Type B pancreatic cell (in vitro differentiated cells): ENCODE results near the gene FAM131A. TPM values are rescaled to one million over a fixed set of nuclear protein-coding genes. Genes with fewer than 3 reads are reported as not detected.

Source experiments
- DNase-seq: peaks from one replicate; pipeline ENCODE4 v3.0.0; 2021; ENCODE audit warnings: mixed read lengths; ENCODE audit not compliant: unreplicated experiment; ENCODE audit errors: extremely low spot score
- H3K27ac Mint-ChIP-seq: 2 replicates; pipeline ENCODE4 v1.8.0; 2021; ENCODE audit warnings: mild to moderate bottlenecking, mixed read lengths
- H3K27me3 Mint-ChIP-seq: 2 replicates; pipeline ENCODE4 v1.8.0; 2021; ENCODE audit warnings: mixed read lengths
- H3K36me3 Mint-ChIP-seq: 2 replicates; pipeline ENCODE4 v1.8.0; 2021; ENCODE audit warnings: mixed read lengths
- H3K4me1 Mint-ChIP-seq: one replicate; pipeline ENCODE4 v1.8.0; 2021; ENCODE audit warnings: mixed read lengths; ENCODE audit not compliant: unreplicated experiment
- H3K4me3 Mint-ChIP-seq: 2 replicates; pipeline ENCODE4 v1.8.0; 2021; ENCODE audit warnings: mild to moderate bottlenecking, mixed read lengths
- H3K9me3 Mint-ChIP-seq: 2 replicates; pipeline ENCODE4 v1.8.0; 2021; ENCODE audit warnings: mixed read lengths
- total RNA-seq: library from RNA; stranded (reverse); gene quantifications from 2 replicates; pipeline ENCODE4 v1.2.1, GENCODE V29; 2021; ENCODE audit warnings: low replicate concordance
- TF ChIP-seq, protein P1 (sequence below): fragments of 200-600 bp; sonication (generic); conservative IDR thresholded peaks from 2 replicates; pipeline ENCODE4 v1.5.0; 2021; ENCODE audit warnings: antibody characterized with exemption, mild to moderate bottlenecking

The FAM131A gene
- total RNA-seq, 1 donor from 2014 or later = 18.3 TPM

DNA sequence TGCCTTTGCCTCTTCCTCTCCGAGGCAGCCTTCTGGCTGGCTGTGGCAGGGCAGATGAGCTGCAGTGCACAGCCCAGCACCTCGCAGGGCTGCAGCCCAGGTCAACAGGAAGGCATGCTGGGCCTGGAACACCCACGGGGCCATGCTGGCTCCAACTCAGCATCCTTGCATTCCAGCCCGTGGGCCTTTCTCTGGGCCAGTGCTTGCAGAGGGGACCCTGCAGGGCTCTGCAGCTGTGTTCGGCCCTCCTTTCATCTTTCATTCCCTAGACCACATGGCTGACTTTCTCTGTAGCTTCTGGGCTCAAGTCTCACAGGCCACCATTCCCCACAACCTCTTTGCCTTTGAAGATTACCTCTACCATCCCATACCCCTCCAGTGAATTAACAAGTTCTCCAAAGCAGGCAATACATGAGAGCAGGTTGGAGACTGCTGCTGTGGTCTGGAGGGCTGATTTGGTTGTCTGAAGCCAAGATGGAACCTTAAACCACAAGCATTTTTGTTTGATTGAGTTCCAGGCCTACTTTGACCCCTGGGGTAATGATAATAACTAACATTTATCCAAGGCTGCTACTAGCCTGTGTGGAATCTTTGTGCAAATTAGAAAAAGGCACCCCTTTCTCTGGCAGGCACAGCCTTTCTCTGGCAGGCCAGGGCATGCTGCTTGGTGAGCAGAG, 5.9 kb downstream of the FAM131A start:
- DNase-seq = no peak
- H3K4me1 Mint-ChIP-seq = peaks cover 38% of the 10 kb centered on the region
- H3K9me3 Mint-ChIP-seq = no peaks in the 10 kb centered on the region
- H3K36me3 Mint-ChIP-seq = peaks cover 15% of the 10 kb centered on the region
- H3K4me3 Mint-ChIP-seq = no peak overlapping the region
- TF ChIP-seq, protein P1, sequence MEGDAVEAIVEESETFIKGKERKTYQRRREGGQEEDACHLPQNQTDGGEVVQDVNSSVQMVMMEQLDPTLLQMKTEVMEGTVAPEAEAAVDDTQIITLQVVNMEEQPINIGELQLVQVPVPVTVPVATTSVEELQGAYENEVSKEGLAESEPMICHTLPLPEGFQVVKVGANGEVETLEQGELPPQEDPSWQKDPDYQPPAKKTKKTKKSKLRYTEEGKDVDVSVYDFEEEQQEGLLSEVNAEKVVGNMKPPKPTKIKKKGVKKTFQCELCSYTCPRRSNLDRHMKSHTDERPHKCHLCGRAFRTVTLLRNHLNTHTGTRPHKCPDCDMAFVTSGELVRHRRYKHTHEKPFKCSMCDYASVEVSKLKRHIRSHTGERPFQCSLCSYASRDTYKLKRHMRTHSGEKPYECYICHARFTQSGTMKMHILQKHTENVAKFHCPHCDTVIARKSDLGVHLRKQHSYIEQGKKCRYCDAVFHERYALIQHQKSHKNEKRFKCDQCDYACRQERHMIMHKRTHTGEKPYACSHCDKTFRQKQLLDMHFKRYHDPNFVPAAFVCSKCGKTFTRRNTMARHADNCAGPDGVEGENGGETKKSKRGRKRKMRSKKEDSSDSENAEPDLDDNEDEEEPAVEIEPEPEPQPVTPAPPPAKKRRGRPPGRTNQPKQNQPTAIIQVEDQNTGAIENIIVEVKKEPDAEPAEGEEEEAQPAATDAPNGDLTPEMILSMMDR = no peak
- no peak overlapping the region for H3K27ac Mint-ChIP-seq
- no peaks in the 10 kb centered on the region for H3K27me3 Mint-ChIP-seq

- TF ChIP-seq, protein P1 = no peak
- Mint-ChIP-seq H3K9me3 (no peaks in the 10 kb centered on the region), H3K36me3 (peaks cover 15% of the 10 kb centered on the region), H3K4me3 (no peak overlapping the region), H3K27ac (no peak overlapping the region), H3K27me3 (no peaks in the 10 kb centered on the region), H3K4me1 (peaks cover 39% of the 10 kb centered on the region)
- DNase-seq = no peak
Measured at GRCh38 chr3:184344579-184345316, 7.3 kb downstream of the FAM131A start.

DNA sequence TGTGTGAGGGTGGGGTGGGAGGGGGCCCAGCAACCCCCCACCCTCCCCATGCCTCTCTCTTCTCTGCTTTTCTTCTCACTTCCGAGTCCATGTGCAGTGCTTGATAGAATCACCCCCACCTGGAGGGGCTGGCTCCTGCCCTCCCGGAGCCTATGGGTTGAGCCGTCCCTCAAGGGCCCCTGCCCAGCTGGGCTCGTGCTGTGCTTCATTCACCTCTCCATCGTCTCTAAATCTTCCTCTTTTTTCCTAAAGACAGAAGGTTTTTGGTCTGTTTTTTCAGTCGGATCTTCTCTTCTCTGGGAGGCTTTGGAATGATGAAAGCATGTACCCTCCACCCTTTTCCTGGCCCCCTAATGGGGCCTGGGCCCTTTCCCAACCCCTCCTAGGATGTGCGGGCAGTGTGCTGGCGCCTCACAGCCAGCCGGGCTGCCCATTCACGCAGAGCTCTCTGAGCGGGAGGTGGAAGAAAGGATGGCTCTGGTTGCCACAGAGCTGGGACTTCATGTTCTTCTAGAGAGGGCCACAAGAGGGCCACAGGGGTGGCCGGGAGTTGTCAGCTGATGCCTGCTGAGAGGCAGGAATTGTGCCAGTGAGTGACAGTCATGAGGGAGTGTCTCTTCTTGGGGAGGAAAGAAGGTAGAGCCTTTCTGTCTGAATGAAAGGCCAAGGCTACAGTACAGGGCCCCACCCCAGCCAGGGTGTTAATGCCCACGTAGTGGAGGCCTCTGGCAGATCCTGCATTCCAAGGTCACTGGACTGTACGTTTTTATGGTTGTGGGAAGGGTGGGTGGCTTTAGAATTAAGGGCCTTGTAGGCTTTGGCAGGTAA, 8.1 kb downstream of the FAM131A start:
- DNase-seq = no peak
- Mint-ChIP-seq H3K27me3 (no peaks in the 10 kb centered on the region), H3K36me3 (peaks cover 15% of the 10 kb centered on the region), H3K4me3 (no peak overlapping the region), H3K9me3 (no peaks in the 10 kb centered on the region), H3K27ac (peak overlapping the region; percentile 68), H3K4me1 (peaks cover 43% of the 10 kb centered on the region)
- TF ChIP-seq, protein P1 = peak; percentile 71

DNA sequence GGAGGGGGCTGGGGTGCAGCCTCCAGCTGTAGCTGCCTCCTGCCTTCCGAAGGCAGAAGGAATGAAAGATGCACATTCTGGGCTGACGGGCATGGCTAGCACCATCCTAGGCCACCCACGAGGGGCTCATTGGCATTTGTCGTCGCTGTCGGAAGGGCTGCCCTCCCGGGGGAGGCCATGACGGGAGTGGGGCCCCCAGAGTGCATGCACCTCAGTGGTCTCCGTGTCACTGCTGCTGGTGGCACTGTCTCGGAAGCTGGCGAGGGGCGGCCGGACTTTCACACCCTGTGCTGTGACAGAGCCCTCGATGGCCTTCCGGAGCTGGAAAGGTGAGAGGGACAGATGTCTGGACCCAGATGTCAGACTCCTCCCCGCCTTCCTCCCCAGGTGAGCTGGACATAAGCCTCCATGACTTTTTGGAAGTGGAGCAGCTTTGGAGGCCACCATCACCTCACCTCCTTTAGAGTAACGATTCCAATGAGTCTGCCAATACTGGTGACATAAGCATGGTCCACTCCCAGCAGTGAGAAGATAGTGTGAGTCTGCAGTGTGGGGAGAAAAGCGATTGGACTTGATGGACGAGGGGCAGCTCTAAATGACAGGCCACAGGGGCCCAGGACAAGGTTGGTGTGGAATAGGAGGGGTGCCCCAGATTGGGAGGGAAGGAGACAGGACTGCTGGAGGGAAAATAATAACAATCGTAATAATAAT, 9.2 kb downstream of the FAM131A start:
- Mint-ChIP-seq H3K27me3 (no peaks in the 10 kb centered on the region), H3K27ac (peak overlapping the region; percentile 39), H3K9me3 (no peaks in the 10 kb centered on the region), H3K4me1 (peaks cover 52% of the 10 kb centered on the region), H3K4me3 (no peak overlapping the region), H3K36me3 (peaks cover 9% of the 10 kb centered on the region)
- TF ChIP-seq, protein P1 = no peak
- no peak for DNase-seq
